ENCODE data around the gene SH3PXD2B.

- TF ChIP-seq CTCF (IDR thresholded peaks at IDR 0.05; ENCODE audit: borderline replicate concordance, extremely low read depth, low read length, poor library complexity, severe bottlenecking) (no peak), EZH2 (IDR thresholded peaks at IDR 0.05; ENCODE audit: borderline replicate concordance, low read depth, low read length, severe bottlenecking) (no peak)
Observed at GRCh38 chr5:172491481-172491880, 37.2 kb upstream of the SH3PXD2B start.

Measured in DND-41 (cell line).